OCI-LY3 (cell line): ENCODE results near the gene UNC80.

Experiments used
- H2AFZ ChIP-seq: fragments of 200-600, 300-600 bp; shearing (Covaris generic); 2 replicates; pipeline ENCODE4 v1.6.0; 2014; ENCODE audit warnings: antibody characterized with exemption, low read depth, low read length
- H3K27ac ChIP-seq: fragments of 200-600, 300-600 bp; sonication (generic); 2 replicates; pipeline ENCODE4 v1.5.1; 2014; ENCODE audit warnings: mild to moderate bottlenecking, low read length, moderate library complexity, mixed read lengths
- H3K27me3 ChIP-seq: fragments of 200-600, 300-600 bp; sonication (generic); 2 replicates; pipeline ENCODE4 v1.6.1; 2014; ENCODE audit warnings: low read depth, low read length, mixed read lengths
- H3K36me3 ChIP-seq: fragments of 200-600, 300-600 bp; sonication (generic); replicated peaks from 2 replicates; pipeline ENCODE3; 2014; ENCODE audit warnings: low read depth, low read length, mixed read lengths
- H3K4me1 ChIP-seq: fragments of 300-600, 200-600 bp; sonication (generic); 2 replicates; pipeline ENCODE4 v1.6.1; 2014; ENCODE audit warnings: low read length, mixed read lengths
- H3K4me2 ChIP-seq: fragments of 200-600, 300-600 bp; sonication (generic); 2 replicates; pipeline ENCODE4 v1.6.1; 2014; ENCODE audit warnings: low read length, mixed read lengths
- H3K4me3 ChIP-seq: fragments of 300-600, 200-600 bp; sonication (generic); 2 replicates; pipeline ENCODE4 v1.5.1; 2014; ENCODE audit warnings: antibody characterized with exemption, mild to moderate bottlenecking, low read length, moderate library complexity
- H3K79me2 ChIP-seq: fragments of 300-600, 200-600 bp; shearing (Covaris generic); 2 replicates; pipeline ENCODE4 v1.6.1; 2014; ENCODE audit warnings: mild to moderate bottlenecking, low read length, mixed read lengths
- H3K9ac ChIP-seq: fragments of 300-600, 200-600 bp; shearing (Covaris generic); 2 replicates; pipeline ENCODE4 v1.6.0; 2014; ENCODE audit warnings: mild to moderate bottlenecking, low read length, moderate library complexity
- H3K9me3 ChIP-seq: fragments of 200-600, 300-600 bp; shearing (Covaris generic); 2 replicates; pipeline ENCODE4 v1.6.1; 2014; ENCODE audit warnings: low read length, mixed read lengths; ENCODE audit not compliant: insufficient read depth
- H4K20me1 ChIP-seq: fragments of 200-600, 300-600 bp; sonication (generic); 2 replicates; pipeline ENCODE4 v1.6.1; 2016; ENCODE audit warnings: low read length, mixed read lengths; ENCODE audit not compliant: insufficient read depth
- CTCF ChIP-seq: fragments of 200-600, 300-600 bp; sonication (generic); IDR thresholded peaks from 2 replicates; pipeline ENCODE4 v1.5.1; 2014; ENCODE audit warnings: antibody characterized with exemption, low read length, low read depth
- EZH2phosphoT487 ChIP-seq: fragments of 200-600 bp; shearing (Covaris generic); IDR thresholded peaks from 2 replicates; pipeline ENCODE4 v1.6.1; 2018; ENCODE audit warnings: antibody characterized with exemption, mixed run types, low read depth

Gene UNC80

DNA sequence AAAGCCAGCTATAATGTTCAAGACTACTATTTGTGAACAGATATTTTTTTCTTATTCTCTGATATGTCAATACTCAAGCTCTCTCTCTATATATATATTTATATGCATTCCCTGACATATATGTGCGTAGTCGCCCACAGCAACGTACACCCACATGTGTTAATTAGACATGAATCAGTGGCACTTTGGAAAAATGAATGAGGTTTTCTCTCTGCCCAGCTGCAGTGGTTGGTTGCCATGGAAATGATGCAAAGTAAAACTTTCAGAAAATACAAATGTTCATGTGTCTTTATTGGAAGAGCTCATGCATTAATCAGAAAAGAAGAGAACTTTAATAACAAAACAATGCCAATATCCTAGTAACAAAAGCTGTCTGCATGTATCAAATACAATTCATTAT is 34.7 kb downstream of the UNC80 start:
- Histone ChIP-seq H3K4me1 (no peaks in the 10 kb centered on the region), H3K27ac (no peak overlapping the region), H4K20me1 (no peaks in the 10 kb centered on the region), H3K4me2 (no peak overlapping the region), H3K4me3 (no peak overlapping the region), H3K27me3 (no peaks in the 10 kb centered on the region), H2AFZ (no peak overlapping the region), H3K36me3 (no peaks in the 10 kb centered on the region), H3K9me3 (no peaks in the 10 kb centered on the region), H3K79me2 (no peaks in the 10 kb centered on the region), H3K9ac (no peak overlapping the region)
- TF ChIP-seq CTCF (no peak), EZH2phosphoT487 (no peak)

DNA sequence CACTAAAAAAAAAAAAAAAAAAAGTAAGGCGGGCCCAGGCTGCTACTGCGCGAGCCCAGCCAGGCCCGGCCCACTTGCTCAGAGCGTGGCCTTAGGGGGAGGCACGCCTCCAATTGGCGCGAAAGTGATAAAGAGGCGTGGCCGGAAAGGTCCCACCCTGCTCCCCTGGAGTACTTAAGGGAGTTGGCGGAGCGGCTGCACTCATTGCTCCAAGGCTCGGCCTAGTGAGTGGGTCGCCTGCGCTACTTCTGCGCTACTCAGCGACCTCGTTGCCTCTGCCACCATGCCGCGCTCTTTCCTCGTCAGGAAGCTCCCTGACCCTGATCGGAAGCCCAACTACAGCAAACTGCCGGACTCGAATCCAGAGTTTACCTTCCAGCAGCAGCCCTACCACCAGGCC is 36.9 kb downstream of the UNC80 start:
- Histone ChIP-seq H3K79me2 (no peaks in the 10 kb centered on the region), H3K27me3 (no peaks in the 10 kb centered on the region), H3K4me3 (no peak overlapping the region), H2AFZ (no peak overlapping the region), H4K20me1 (no peaks in the 10 kb centered on the region), H3K9ac (no peak overlapping the region), H3K4me2 (no peak overlapping the region), H3K4me1 (no peaks in the 10 kb centered on the region), H3K27ac (no peak overlapping the region), H3K36me3 (no peaks in the 10 kb centered on the region), H3K9me3 (no peaks in the 10 kb centered on the region)
- TF ChIP-seq CTCF: no peak
- TF ChIP-seq EZH2phosphoT487: no peak

DNA sequence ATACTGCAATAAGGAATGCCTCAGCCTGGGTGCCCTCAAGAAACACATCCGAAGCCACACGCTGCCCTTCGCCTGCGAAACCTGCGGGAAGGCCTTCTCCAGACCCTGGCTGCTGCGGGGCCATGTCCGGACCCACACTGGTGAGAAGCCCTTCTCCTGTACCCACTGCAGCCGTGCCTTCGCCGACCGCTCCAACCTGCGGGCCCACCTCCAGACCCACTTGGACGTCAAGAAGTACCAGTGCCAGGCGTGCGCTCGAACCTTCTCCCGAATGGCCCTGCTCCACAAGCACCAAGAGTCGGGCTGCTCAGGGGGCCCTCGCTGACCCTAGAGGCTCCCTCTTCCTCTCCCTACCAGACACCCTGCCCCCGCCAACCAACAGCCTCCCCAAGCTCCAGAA is 37.6 kb downstream of the UNC80 start:
- H3K27ac ChIP-seq: no peak overlapping the region

GRCh38 chr2:209817844-209818271 is 46.2 kb downstream of the UNC80 start:
- Histone ChIP-seq H3K4me1 (no peaks in the 10 kb centered on the region), H2AFZ (no peak overlapping the region), H4K20me1 (no peaks in the 10 kb centered on the region), H3K4me2 (no peak overlapping the region), H3K9ac (no peak overlapping the region), H3K9me3 (no peaks in the 10 kb centered on the region), H3K27me3 (no peaks in the 10 kb centered on the region), H3K27ac (no peak overlapping the region), H3K4me3 (no peak overlapping the region), H3K36me3 (no peaks in the 10 kb centered on the region), H3K79me2 (no peaks in the 10 kb centered on the region)
- TF ChIP-seq CTCF: no peak
- TF ChIP-seq EZH2phosphoT487: no peak

More for the DNA sequence above, 37.6 kb downstream of the UNC80 start:
- H3K9ac ChIP-seq: no peak overlapping the region
- H3K9me3 ChIP-seq: no peaks in the 10 kb centered on the region
- no peaks in the 10 kb centered on the region for H3K27me3 ChIP-seq
- H3K4me1 ChIP-seq: no peaks in the 10 kb centered on the region
- H2AFZ ChIP-seq: no peak overlapping the region
- no peaks in the 10 kb centered on the region for H3K79me2 ChIP-seq
- no peaks in the 10 kb centered on the region for H3K36me3 ChIP-seq
- no peaks in the 10 kb centered on the region for H4K20me1 ChIP-seq
- no peak overlapping the region for H3K4me2 ChIP-seq
- TF ChIP-seq CTCF: no peak
- TF ChIP-seq EZH2phosphoT487: no peak
- no peak overlapping the region for H3K4me3 ChIP-seq
